ENCODE results near the gene ARHGAP27. TPM values are rescaled to one million over a fixed set of nuclear protein-coding genes. Genes with fewer than 3 reads are reported as not detected.
A peak's percentile ranks its signal among the peaks of the same experiment; 100 is the strongest.

ARHGAP27 gene
- total and polyA plus RNA-seq, 2 of the 4 experiments (the other 2 are of a cell fraction), result under 0.01 to 0.89 TPM

GRCh38 chr17:45372325-45372869 lies 60.3 kb downstream of the ARHGAP27 start:
- BruUV-seq (replicated peaks), result no TSS peak
- H3K56ac ChIP-seq (ENCODE audit: extremely low read depth, insufficient read depth, low read length), result peak overlapping the region; percentile 97
- intact Hi-C loops (cut with micrococcal nuclease), result no loop called here
- H3K14ac ChIP-seq (replicated peaks; ENCODE audit: low read depth, low read length), result peak overlapping the region; percentile 99
- H2AFZ ChIP-seq (replicated peaks; ENCODE audit: low read length, poor library complexity), result peak overlapping the region; percentile 79
- peak overlapping the region; percentile 100 for H3K4ac ChIP-seq (ENCODE audit: low read depth, low read length)
- in situ Hi-C loops (cut with MboI; ENCODE audit: low sequenced_read_pairs), result loop anchor here (5.0 kb wide), 1 partner anchor 60 kb away; no protein-coding TSS in a partner anchor
- peak overlapping the region; percentile 64 for H3K4me2 ChIP-seq (ENCODE audit: low read depth, low read length)
- H3K36me3 ChIP-seq (ENCODE audit: control insufficient read depth, insufficient read depth, low read length), result no peaks in the 10 kb centered on the region
- H2BK120ac ChIP-seq (ENCODE audit: low read depth, low read length), result peak overlapping the region; percentile 100
- no peaks in the 10 kb centered on the region for H3K27me3 ChIP-seq (ENCODE audit: control insufficient read depth, insufficient read depth, low read length)
- H3K27ac ChIP-seq (ENCODE audit: insufficient read depth, low read length), result peak overlapping the region; percentile 100
- peak overlapping the region; percentile 99 for H2BK15ac ChIP-seq (ENCODE audit: low read depth, low read length)
- dilution Hi-C loops (cut with HindIII; ENCODE audit: low sequenced_read_pairs, unreplicated experiment), result no loop called here
- H4K8ac ChIP-seq (ENCODE audit: low read depth in 2 of 2, low read length in 2 of 2), result peak overlapping the region; percentile 96 to 100
- peak overlapping the region; percentile 96 for H3K23ac ChIP-seq (ENCODE audit: low read depth, low read length)
- CTCF ChIA-PET, result interaction anchor here (1.1 kb wide), 1 partner anchor 96 kb away, joined by 4 read pairs; no protein-coding TSS in a partner anchor
- H2BK5ac ChIP-seq (ENCODE audit: low read depth, low read length, poor library complexity, severe bottlenecking), result peak overlapping the region; percentile 99
- H4K5ac ChIP-seq (ENCODE audit: low read depth, low read length), result peak overlapping the region; percentile 99
- peak overlapping the region; percentile 100 for H2AK5ac ChIP-seq (ENCODE audit: low read depth, low read length)
- H3K18ac ChIP-seq (ENCODE audit: low read depth, low read length), result peak overlapping the region; percentile 98
- ATAC-seq (ENCODE audit: low read depth), result no peak
- H3K9me1 ChIP-seq (ENCODE audit: insufficient read depth, low read length), result peaks cover 18% of the 10 kb centered on the region
- TF ChIP-seq FOS (IDR thresholded peaks at IDR 0.05; ENCODE audit: low read depth, low read length) (no peak), MXI1 (IDR thresholded peaks at IDR 0.05; ENCODE audit: borderline replicate concordance, low read depth, low read length) (no peak), POLR2A (IDR thresholded peaks at IDR 0.05; ENCODE audit: low read depth, low read length) (no peak), NFE2L2 (IDR thresholded peaks at IDR 0.05; ENCODE audit: low read depth, low read length) (no peak), CHD1 (IDR thresholded peaks at IDR 0.05; ENCODE audit: low read depth, low read length) (no peak), RFX5 (IDR thresholded peaks at IDR 0.05; ENCODE audit: low read depth, low read length) (no peak), RAD21 (IDR thresholded peaks at IDR 0.05; ENCODE audit: low read length) (no peak), MAZ (IDR thresholded peaks at IDR 0.05; ENCODE audit: borderline replicate concordance, low read depth, low read length) (no peak), SMC3 (IDR thresholded peaks at IDR 0.05; ENCODE audit: low read depth, low read length) (no peak), BHLHE40 (IDR thresholded peaks at IDR 0.05; ENCODE audit: low read depth, low read length) (no peak), CEBPB (IDR thresholded peaks at IDR 0.05; ENCODE audit: low read depth, low read length) (no peak), RCOR1 (IDR thresholded peaks at IDR 0.05; ENCODE audit: insufficient replicate concordance, low read length) (no peak), MAFK (IDR thresholded peaks at IDR 0.05; ENCODE audit: low read depth, low read length) (no peak)
- TF ChIP-seq, protein P1, sequence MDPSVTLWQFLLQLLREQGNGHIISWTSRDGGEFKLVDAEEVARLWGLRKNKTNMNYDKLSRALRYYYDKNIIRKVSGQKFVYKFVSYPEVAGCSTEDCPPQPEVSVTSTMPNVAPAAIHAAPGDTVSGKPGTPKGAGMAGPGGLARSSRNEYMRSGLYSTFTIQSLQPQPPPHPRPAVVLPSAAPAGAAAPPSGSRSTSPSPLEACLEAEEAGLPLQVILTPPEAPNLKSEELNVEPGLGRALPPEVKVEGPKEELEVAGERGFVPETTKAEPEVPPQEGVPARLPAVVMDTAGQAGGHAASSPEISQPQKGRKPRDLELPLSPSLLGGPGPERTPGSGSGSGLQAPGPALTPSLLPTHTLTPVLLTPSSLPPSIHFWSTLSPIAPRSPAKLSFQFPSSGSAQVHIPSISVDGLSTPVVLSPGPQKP (IDR thresholded peaks at IDR 0.05; ENCODE audit: borderline replicate concordance, low read depth, low read length), result no peak
- TF ChIP-seq, protein P2, sequence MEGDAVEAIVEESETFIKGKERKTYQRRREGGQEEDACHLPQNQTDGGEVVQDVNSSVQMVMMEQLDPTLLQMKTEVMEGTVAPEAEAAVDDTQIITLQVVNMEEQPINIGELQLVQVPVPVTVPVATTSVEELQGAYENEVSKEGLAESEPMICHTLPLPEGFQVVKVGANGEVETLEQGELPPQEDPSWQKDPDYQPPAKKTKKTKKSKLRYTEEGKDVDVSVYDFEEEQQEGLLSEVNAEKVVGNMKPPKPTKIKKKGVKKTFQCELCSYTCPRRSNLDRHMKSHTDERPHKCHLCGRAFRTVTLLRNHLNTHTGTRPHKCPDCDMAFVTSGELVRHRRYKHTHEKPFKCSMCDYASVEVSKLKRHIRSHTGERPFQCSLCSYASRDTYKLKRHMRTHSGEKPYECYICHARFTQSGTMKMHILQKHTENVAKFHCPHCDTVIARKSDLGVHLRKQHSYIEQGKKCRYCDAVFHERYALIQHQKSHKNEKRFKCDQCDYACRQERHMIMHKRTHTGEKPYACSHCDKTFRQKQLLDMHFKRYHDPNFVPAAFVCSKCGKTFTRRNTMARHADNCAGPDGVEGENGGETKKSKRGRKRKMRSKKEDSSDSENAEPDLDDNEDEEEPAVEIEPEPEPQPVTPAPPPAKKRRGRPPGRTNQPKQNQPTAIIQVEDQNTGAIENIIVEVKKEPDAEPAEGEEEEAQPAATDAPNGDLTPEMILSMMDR (conservative IDR thresholded peaks at IDR 0.05; ENCODE audit: low read depth, low read length), result no peak
- TF ChIP-seq, protein P3, sequence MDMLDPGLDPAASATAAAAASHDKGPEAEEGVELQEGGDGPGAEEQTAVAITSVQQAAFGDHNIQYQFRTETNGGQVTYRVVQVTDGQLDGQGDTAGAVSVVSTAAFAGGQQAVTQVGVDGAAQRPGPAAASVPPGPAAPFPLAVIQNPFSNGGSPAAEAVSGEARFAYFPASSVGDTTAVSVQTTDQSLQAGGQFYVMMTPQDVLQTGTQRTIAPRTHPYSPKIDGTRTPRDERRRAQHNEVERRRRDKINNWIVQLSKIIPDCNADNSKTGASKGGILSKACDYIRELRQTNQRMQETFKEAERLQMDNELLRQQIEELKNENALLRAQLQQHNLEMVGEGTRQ (IDR thresholded peaks at IDR 0.05; ENCODE audit: low read depth, low read length), result no peak
- H3K9ac ChIP-seq (ENCODE audit: low read depth, low read length), result peak overlapping the region; percentile 85
- H3K9me3 ChIP-seq (ENCODE audit: control insufficient read depth, insufficient read depth, low read length), result no peaks in the 10 kb centered on the region
- DNase-seq, result peak; percentile 20
- H2AK9ac ChIP-seq (replicated peaks; ENCODE audit: low read depth, low read length, poor library complexity), result peak overlapping the region; percentile 99
- peaks cover 31% of the 10 kb centered on the region for H3K4me1 ChIP-seq (ENCODE audit: control insufficient read depth, insufficient read depth, low read length)
- WGBS, 2 experiments (ENCODE audit: extremely low coverage in 2 of 2, insufficient read length in 1 of 2), result 69% methylated on average over 5 of the region's 8 CpGs; no CpG with 5 or more reads in 1 of the 2 experiments
- H3K79me1 ChIP-seq (ENCODE audit: low read depth in 1 of 2, low read length in 2 of 2), result peaks cover 0 to 15% of the 10 kb centered on the region in 2 experiments; a peak in 1 of 4 replicates
- peak overlapping the region; percentile 100 for H4K91ac ChIP-seq (ENCODE audit: insufficient read depth, low read depth, low read length)
- no peak overlapping the region for H3K4me3 ChIP-seq (ENCODE audit: insufficient read depth, low read depth, low read length)
- H2BK20ac ChIP-seq (ENCODE audit: low read depth, low read length), result peak overlapping the region; percentile 99
- POLR2A ChIA-PET (ENCODE audit: unreplicated experiment), result no interaction called here
- no peaks in the 10 kb centered on the region for H4K20me1 ChIP-seq (ENCODE audit: insufficient read depth, low read length)

Data from IMR-90 (cell line).